Hepatocyte (in vitro differentiated cells): Measurements from ENCODE around the gene HEYL. TPM values are rescaled to one million over a fixed set of nuclear protein-coding genes. Genes with fewer than 3 reads are reported as not detected.

Source experiments
- DNase-seq: peaks from one replicate; pipeline ENCODE4 v3.0.0-alpha.2; 2016; ENCODE audit warnings: low spot score
- H2AFZ ChIP-seq: fragments of 200-600 bp; sonication (generic); 2 replicates; pipeline ENCODE4 v1.6.0; 2016; ENCODE audit warnings: antibody characterized with exemption, mild to moderate bottlenecking
- H3K27ac ChIP-seq: fragments of 200-600 bp; sonication (generic); 2 replicates; pipeline ENCODE4 v1.5.1; 2016; ENCODE audit warnings: mild to moderate bottlenecking
- H3K27me3 ChIP-seq: fragments of 200-600 bp; sonication (generic); 2 replicates; pipeline ENCODE4 v1.6.1; 2016
- H3K36me3 ChIP-seq: fragments of 200-600 bp; sonication (generic); replicated peaks from 2 replicates; pipeline ENCODE4 v1.5.1; 2016; ENCODE audit warnings: low read depth; ENCODE audit not compliant: insufficient read depth
- H3K4me1 ChIP-seq: fragments of 200-600 bp; sonication (generic); 2 replicates; pipeline ENCODE4 v1.5.1; 2016; ENCODE audit warnings: mild to moderate bottlenecking, moderate library complexity; ENCODE audit not compliant: insufficient read depth
- H3K4me2 ChIP-seq: fragments of 200-600 bp; sonication (generic); 2 replicates; pipeline ENCODE4 v1.6.0; 2016
- H3K4me3 ChIP-seq: fragments of 200-600 bp; sonication (generic); 2 replicates; pipeline ENCODE4 v1.5.1; 2016; ENCODE audit warnings: mild to moderate bottlenecking
- H3K79me2 ChIP-seq: fragments of 200-600 bp; sonication (generic); 2 replicates; pipeline ENCODE4 v1.6.0; 2017; ENCODE audit warnings: mild to moderate bottlenecking
- H3K9me2 ChIP-seq: fragments of 200-600 bp; sonication (generic); replicated peaks from 2 replicates; pipeline ENCODE4 v1.6.0; 2017; ENCODE audit warnings: mild to moderate bottlenecking; ENCODE audit not compliant: insufficient read depth
- H3K9me3 ChIP-seq: fragments of 200-600 bp; sonication (generic); 2 replicates; pipeline ENCODE4 v1.5.1; 2016; ENCODE audit warnings: low read depth, mild to moderate bottlenecking
- H4K20me1 ChIP-seq: fragments of 200-600 bp; sonication (generic); 2 replicates; pipeline ENCODE4 v1.6.0; 2016; ENCODE audit warnings: mild to moderate bottlenecking; ENCODE audit not compliant: insufficient read depth, poor library complexity, severe bottlenecking
- CTCF ChIP-seq: fragments of 200-600 bp; sonication (generic); IDR thresholded peaks from 2 replicates; pipeline ENCODE4 v1.5.1; 2016; ENCODE audit warnings: antibody characterized with exemption, mild to moderate bottlenecking; ENCODE audit not compliant: poor library complexity
- EZH2 ChIP-seq: fragments of 200-600 bp; sonication (generic); IDR thresholded peaks from 2 replicates; pipeline ENCODE4 v1.6.1; 2016; ENCODE audit warnings: antibody characterized with exemption, mild to moderate bottlenecking, borderline replicate concordance
- EZH2phosphoT487 ChIP-seq: fragments of 200-600 bp; sonication (generic); IDR thresholded peaks from one replicate; pipeline ENCODE4 v1.6.1; 2018; ENCODE audit warnings: antibody characterized with exemption, mild to moderate bottlenecking, low read depth, moderate library complexity; ENCODE audit not compliant: unreplicated experiment, severe bottlenecking
- WGBS: methylation state at CpG from one replicate; pipeline ENCODE4 v1.1.6; 2016; ENCODE audit warnings: low lambda C conversion rate; ENCODE audit errors: missing lambda C conversion rate; 5-methylcytosine and 5-hydroxymethylcytosine counted together
- polyA plus RNA-seq: library from polyadenylated mRNA; unstranded; fragments of >200 nt; fragmentation: Nextera tagmentation; extraction: Ambion mirVana; gene quantifications from 2 replicates; pipeline ENCODE4 v1.2.1, GENCODE V29; 2016
- total RNA-seq: library from RNA; depleted of rRNA; stranded (reverse); fragments of >200 nt; gene quantifications from 2 replicates; pipeline ENCODE4 v1.2.3, GENCODE V29; 2014

The HEYL gene
- total and polyA plus RNA-seq, 2 experiments from 2014 or later, result 10.9 to 24.8 TPM

DNA sequence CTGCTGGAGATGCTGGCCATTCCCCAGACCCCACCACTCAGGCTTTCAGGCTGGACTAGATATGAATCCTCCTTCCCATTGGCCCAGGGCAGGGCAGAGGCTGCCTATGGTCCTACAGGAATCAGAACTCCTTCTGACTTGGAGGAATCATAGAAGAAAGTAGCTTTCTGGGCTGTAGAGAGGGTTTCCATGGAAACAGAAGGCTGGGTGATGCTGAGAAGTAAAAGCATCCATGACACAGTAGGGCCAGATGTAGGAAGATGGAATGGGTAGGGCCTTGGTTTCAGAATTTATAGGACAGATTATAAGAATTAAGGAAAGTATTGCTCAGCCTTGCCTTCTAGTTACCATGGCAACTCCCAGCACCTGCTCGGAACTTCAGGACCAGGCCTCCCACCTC, 23.4 kb upstream of the HEYL start:
- TF ChIP-seq EZH2phosphoT487, result no peak
- TF ChIP-seq EZH2, result no peak
- no peak for TF ChIP-seq CTCF
- peaks cover 14% of the 10 kb centered on the region for H3K27me3 ChIP-seq
- no peak for DNase-seq

GRCh38 chr1:39659538-39659937, 20.1 kb upstream of the HEYL start:
- Histone ChIP-seq H3K4me3 (no peak overlapping the region), H3K27me3 (no peaks in the 10 kb centered on the region), H2AFZ (no peak overlapping the region), H3K9me2 (no peaks in the 10 kb centered on the region), H3K4me1 (no peaks in the 10 kb centered on the region), H3K36me3 (no peaks in the 10 kb centered on the region), H3K79me2 (no peaks in the 10 kb centered on the region), H3K27ac (no peak overlapping the region), H3K9me3 (no peaks in the 10 kb centered on the region), H3K4me2 (no peak overlapping the region), H4K20me1 (no peaks in the 10 kb centered on the region)
- no peak for TF ChIP-seq EZH2phosphoT487
- TF ChIP-seq EZH2, result no peak
- no peak for TF ChIP-seq CTCF
- no peak for DNase-seq
- WGBS, result 82% methylated on average over 5 of the region's 5 CpGs

More for the DNA sequence above, 23.4 kb upstream of the HEYL start:
- Histone ChIP-seq H3K4me2 (no peak overlapping the region), H3K4me3 (no peak overlapping the region), H3K36me3 (no peaks in the 10 kb centered on the region), H2AFZ (no peak overlapping the region), H3K79me2 (no peaks in the 10 kb centered on the region), H3K9me2 (no peaks in the 10 kb centered on the region), H3K27ac (no peak overlapping the region), H3K4me1 (no peaks in the 10 kb centered on the region), H3K9me3 (no peaks in the 10 kb centered on the region), H4K20me1 (no peaks in the 10 kb centered on the region)
- 73% methylated on average over 1 of the region's 1 CpG for WGBS

DNA sequence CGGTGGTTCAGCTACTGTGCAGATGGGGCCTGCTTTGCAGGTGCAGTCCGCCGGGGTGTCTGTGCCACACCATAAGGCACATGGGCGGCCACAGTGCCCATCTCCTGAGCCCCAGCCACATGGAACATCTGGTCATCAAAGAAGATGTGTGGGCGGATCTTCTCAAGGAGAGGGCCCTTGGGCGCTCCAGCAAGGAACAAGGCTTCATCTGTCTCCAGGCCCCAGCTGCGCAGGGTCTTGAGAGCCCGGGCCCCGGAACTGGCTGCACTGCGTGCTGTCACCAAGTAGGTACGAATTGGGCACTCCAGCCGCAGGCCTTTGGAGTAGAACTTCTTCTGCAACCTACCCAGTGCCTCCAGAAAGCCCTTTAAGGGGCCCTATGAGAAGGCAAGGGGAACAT, 19.7 kb upstream of the HEYL start:
- Histone ChIP-seq H3K4me2 (no peak overlapping the region), H3K4me3 (no peak overlapping the region), H4K20me1 (no peaks in the 10 kb centered on the region), H3K4me1 (no peaks in the 10 kb centered on the region), H3K36me3 (no peaks in the 10 kb centered on the region), H3K9me2 (no peaks in the 10 kb centered on the region), H2AFZ (no peak overlapping the region), H3K9me3 (no peaks in the 10 kb centered on the region), H3K79me2 (no peaks in the 10 kb centered on the region), H3K27me3 (no peaks in the 10 kb centered on the region), H3K27ac (no peak overlapping the region)
- DNase-seq, result no peak
- 92% methylated on average over 12 of the region's 12 CpGs for WGBS
- TF ChIP-seq CTCF (no peak), EZH2phosphoT487 (no peak), EZH2 (no peak)
